ENCODE results near the gene SKOR1. TPM values are rescaled to one million over a fixed set of nuclear protein-coding genes. Genes with fewer than 3 reads are reported as not detected.

SKOR1 gene
- total and polyA plus RNA-seq, 2 of the 8 experiments (the other 6 are each of a cell fraction or from before 2014, with no cell fraction given), result 0.03 to 0.11 TPM

GRCh38 chr15:67855842-67856241 lies 30.5 kb downstream of the SKOR1 start (continued):
- TF ChIP-seq HDAC6 (IDR thresholded peaks at IDR 0.05; ENCODE audit: low read depth, low read length), result no peak
- TF ChIP-seq NRF1 (IDR thresholded peaks at IDR 0.05; ENCODE audit: low read depth, low read length), result no peak
- no peak for TF ChIP-seq POLR2A (IDR thresholded peaks at IDR 0.05; ENCODE audit: control extremely low read depth in 1 of 2, low read depth in 2 of 2, low read length in 2 of 2)
